GM12801 (cell line): ENCODE measurements around the gene CALCR.

Source experiments
- CTCF ChIP-seq: IDR thresholded peaks from one replicate; pipeline ENCODE4 v1.5.1; 2011; ENCODE audit warnings: control low read depth; ENCODE audit not compliant: insufficient read length; ENCODE audit errors: extremely low read depth

The CALCR gene

GRCh38 chr7:93461350-93461749, 113.2 kb downstream of the CALCR start:
- no peak for TF ChIP-seq CTCF

- no peak for TF ChIP-seq CTCF
These were observed 121.3 kb downstream of the CALCR start for GRCh38 chr7:93453262-93453661.

- TF ChIP-seq CTCF = no peak
These were observed 126.3 kb downstream of the CALCR start for GRCh38 chr7:93448176-93448575.

- no peak for TF ChIP-seq CTCF
These were observed 127.0 kb downstream of the CALCR start for GRCh38 chr7:93447509-93447908.

GRCh38 chr7:93442478-93443224, 131.9 kb downstream of the CALCR start:
- peak; percentile 48 for TF ChIP-seq CTCF

- TF ChIP-seq CTCF = no peak
These were observed 138.7 kb downstream of the CALCR start for GRCh38 chr7:93435791-93436190.

- TF ChIP-seq CTCF = no peak
These were observed 142.4 kb downstream of the CALCR start for GRCh38 chr7:93432130-93432529.
